ENCODE measurements around the gene MYO9A. TPM values are rescaled to one million over a fixed set of nuclear protein-coding genes. Genes with fewer than 3 reads are reported as not detected.

The MYO9A gene
- total RNA-seq, 3 donors from 2014 or later: 40.0 to 79.3 (median 41.8) TPM

- Histone ChIP-seq H3K9me3 (no peaks in the 10 kb centered on the region), H3K4me1 (ENCODE audit: low read depth) (no peaks in the 10 kb centered on the region), H3K36me3 (ENCODE audit: low read depth) (no peaks in the 10 kb centered on the region), H3K4me3 (no peak overlapping the region)
- intact Hi-C loops (cut with DNase I, micrococcal nuclease): no loop called here
- DNase-seq: no peak
- no peak for ATAC-seq
- TF ChIP-seq CTCF (IDR thresholded peaks at IDR 0.05): no peak
Measured at GRCh38 chr15:71975816-71976150, 142.2 kb downstream of the MYO9A start.

GRCh38 chr15:71974211-71974610 is 143.7 kb downstream of the MYO9A start:
- no peak for ATAC-seq
- Histone ChIP-seq H3K4me1 (ENCODE audit: low read depth) (no peaks in the 10 kb centered on the region), H3K36me3 (ENCODE audit: low read depth) (no peaks in the 10 kb centered on the region), H3K4me3 (no peak overlapping the region), H3K9me3 (no peaks in the 10 kb centered on the region)
- no peak for TF ChIP-seq CTCF (IDR thresholded peaks at IDR 0.05)
- DNase-seq: no peak
- intact Hi-C loops (cut with DNase I, micrococcal nuclease): no loop called here

GRCh38 chr15:71973366-71973765 is 144.6 kb downstream of the MYO9A start:
- DNase-seq: no peak
- no peaks in the 10 kb centered on the region for H3K4me1 ChIP-seq (ENCODE audit: low read depth)
- no peak overlapping the region for H3K4me3 ChIP-seq
- no peaks in the 10 kb centered on the region for H3K9me3 ChIP-seq
- ATAC-seq: no peak
- TF ChIP-seq CTCF (IDR thresholded peaks at IDR 0.05): no peak
- intact Hi-C loops (cut with DNase I, micrococcal nuclease): no loop called here
- no peaks in the 10 kb centered on the region for H3K36me3 ChIP-seq (ENCODE audit: low read depth)

GRCh38 chr15:71971905-71972304 is 146.0 kb downstream of the MYO9A start:
- ATAC-seq (no peak), DNase-seq (no peak)
- intact Hi-C loops (cut with DNase I, micrococcal nuclease): no loop called here
- Histone ChIP-seq H3K9me3 (no peaks in the 10 kb centered on the region), H3K36me3 (ENCODE audit: low read depth) (no peaks in the 10 kb centered on the region), H3K4me1 (ENCODE audit: low read depth) (no peaks in the 10 kb centered on the region), H3K4me3 (no peak overlapping the region)
- TF ChIP-seq CTCF (IDR thresholded peaks at IDR 0.05): no peak

- Histone ChIP-seq H3K4me3 (no peak overlapping the region), H3K4me1 (ENCODE audit: low read depth) (no peaks in the 10 kb centered on the region), H3K36me3 (ENCODE audit: low read depth) (no peaks in the 10 kb centered on the region), H3K9me3 (no peaks in the 10 kb centered on the region)
- DNase-seq (no peak), ATAC-seq (no peak)
- intact Hi-C loops (cut with DNase I, micrococcal nuclease): no loop called here
- no peak for TF ChIP-seq CTCF (IDR thresholded peaks at IDR 0.05)
Measured at GRCh38 chr15:71970435-71970834, 147.5 kb downstream of the MYO9A start.

- intact Hi-C loops (cut with DNase I, micrococcal nuclease): no loop called here
- ATAC-seq: no peak
- Histone ChIP-seq H3K4me3 (no peak overlapping the region), H3K9me3 (no peaks in the 10 kb centered on the region), H3K4me1 (ENCODE audit: low read depth) (no peaks in the 10 kb centered on the region), H3K36me3 (ENCODE audit: low read depth) (no peaks in the 10 kb centered on the region)
- DNase-seq: no peak
- TF ChIP-seq CTCF (IDR thresholded peaks at IDR 0.05): no peak
Measured at GRCh38 chr15:71962537-71962936, 155.4 kb downstream of the MYO9A start.
